Loucy (cell line): ENCODE measurements around the gene MYH10.

Source experiments
- H2AFZ ChIP-seq: fragments of 200-600 bp; sonication (generic); 2 replicates; pipeline ENCODE4 v1.6.0; 2016; ENCODE audit warnings: antibody characterized with exemption, mild to moderate bottlenecking, low read length, moderate library complexity
- H3F3A ChIP-seq: fragments of 200-600 bp; 2 replicates; pipeline ENCODE4 v1.6.0; 2016; ENCODE audit warnings: antibody characterized with exemption, low read depth, mild to moderate bottlenecking
- H3K27me3 ChIP-seq: fragments of 200-600 bp; sonication (generic); 2 replicates; pipeline ENCODE4 v1.6.1; 2014; ENCODE audit warnings: low read length, mild to moderate bottlenecking; ENCODE audit not compliant: insufficient read depth, poor library complexity, severe bottlenecking
- H3K36me3 ChIP-seq: fragments of 200-600 bp; sonication (generic); 2 replicates; pipeline ENCODE4 v1.6.1; 2016; ENCODE audit warnings: low read length; ENCODE audit not compliant: insufficient read depth
- H3K4me1 ChIP-seq: fragments of 200-600 bp; sonication (generic); 2 replicates; pipeline ENCODE4 v1.5.1; 2014; ENCODE audit warnings: low read length, mild to moderate bottlenecking; ENCODE audit not compliant: insufficient read depth, poor library complexity, severe bottlenecking
- H3K4me2 ChIP-seq: fragments of 200-600 bp; sonication (generic); 2 replicates; pipeline ENCODE4 v1.6.0; 2014; ENCODE audit warnings: antibody characterized with exemption, low read length, low read depth, mild to moderate bottlenecking; ENCODE audit not compliant: poor library complexity, severe bottlenecking
- H3K4me3 ChIP-seq: fragments of 200-600 bp; sonication (generic); 2 replicates; pipeline ENCODE4 v1.5.1; 2014; ENCODE audit warnings: low read length, mild to moderate bottlenecking, mixed read lengths; ENCODE audit not compliant: poor library complexity, severe bottlenecking
- H3K79me2 ChIP-seq: fragments of 200-600 bp; sonication (generic); 2 replicates; pipeline ENCODE4 v1.6.1; 2014; ENCODE audit warnings: low read length; ENCODE audit not compliant: insufficient read depth
- H3K9ac ChIP-seq: fragments of 200-600 bp; sonication (generic); 2 replicates; pipeline ENCODE4 v1.6.0; 2014; ENCODE audit warnings: mild to moderate bottlenecking, low read depth, low read length, moderate library complexity; ENCODE audit not compliant: poor library complexity, severe bottlenecking
- H3K9me2 ChIP-seq: fragments of 200-600 bp; sonication (generic); replicated peaks from 2 replicates; pipeline ENCODE4 v1.6.1; 2016; ENCODE audit warnings: low read depth, low read length, mixed read lengths
- H3K9me3 ChIP-seq: fragments of 200-600 bp; sonication (generic); 2 replicates; pipeline ENCODE4 v1.6.1; 2014; ENCODE audit warnings: mild to moderate bottlenecking, antibody characterized with exemption, low read length, low read depth; ENCODE audit not compliant: insufficient read depth
- H4K20me1 ChIP-seq: fragments of 200-600 bp; sonication (generic); 2 replicates; pipeline ENCODE4 v1.6.0; 2014; ENCODE audit warnings: antibody characterized with exemption, low read length, mild to moderate bottlenecking; ENCODE audit not compliant: insufficient read depth, poor library complexity, severe bottlenecking
- EZH2phosphoT487 ChIP-seq: fragments of 200-600 bp; IDR thresholded peaks from 2 replicates; pipeline ENCODE4 v1.6.1; 2018; ENCODE audit warnings: antibody characterized with exemption, mild to moderate bottlenecking, moderate library complexity, borderline replicate concordance
- TF ChIP-seq, protein P1 (sequence below): fragments of 200-600 bp; sonication (generic); conservative IDR thresholded peaks from 2 replicates; pipeline ENCODE4 v1.5.1; 2014; ENCODE audit warnings: mild to moderate bottlenecking, antibody characterized with exemption, low read length

MYH10 gene

DNA sequence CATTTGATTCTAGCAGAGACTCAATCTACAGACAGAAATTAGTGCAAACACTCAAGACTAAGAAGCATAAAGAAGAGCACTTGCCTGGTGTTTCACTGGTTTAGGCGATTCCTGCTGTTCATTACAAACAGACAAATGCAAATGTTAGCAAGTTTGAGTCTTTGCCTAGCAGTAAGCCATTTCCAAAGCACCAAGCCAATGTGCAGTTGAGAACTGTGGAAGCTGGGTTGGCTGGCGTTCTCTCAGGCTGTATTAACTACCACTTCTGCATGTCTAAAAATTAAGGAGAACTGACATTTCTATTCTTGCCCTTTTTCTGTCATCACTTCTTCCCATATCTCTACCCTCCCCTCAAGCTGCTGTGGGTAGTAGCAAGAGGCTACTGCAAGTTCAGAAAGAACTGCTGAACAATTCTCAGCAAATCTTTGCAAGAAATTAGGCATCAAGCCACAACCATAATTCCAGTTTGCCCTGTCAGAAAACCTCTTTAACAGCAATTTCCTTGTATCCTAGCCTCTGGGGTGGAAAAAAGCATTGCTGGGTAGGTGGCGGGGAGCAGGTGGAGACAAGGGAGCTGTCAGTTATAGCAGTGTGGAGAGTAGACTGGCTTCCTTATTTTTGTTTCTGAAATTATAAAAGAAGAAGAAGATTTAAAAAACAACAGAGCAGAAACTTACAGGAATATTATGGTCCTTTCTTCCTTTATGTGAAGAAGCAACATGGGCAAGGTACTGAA lies 53.8 kb downstream of the MYH10 start:
- H3K9me3 ChIP-seq: no peaks in the 10 kb centered on the region
- no peaks in the 10 kb centered on the region for H3F3A ChIP-seq
- peaks cover 56% of the 10 kb centered on the region for H3K36me3 ChIP-seq
- H3K4me3 ChIP-seq: no peak overlapping the region
- H3K27me3 ChIP-seq: no peaks in the 10 kb centered on the region
- no peak for TF ChIP-seq EZH2phosphoT487
- TF ChIP-seq, protein P1, sequence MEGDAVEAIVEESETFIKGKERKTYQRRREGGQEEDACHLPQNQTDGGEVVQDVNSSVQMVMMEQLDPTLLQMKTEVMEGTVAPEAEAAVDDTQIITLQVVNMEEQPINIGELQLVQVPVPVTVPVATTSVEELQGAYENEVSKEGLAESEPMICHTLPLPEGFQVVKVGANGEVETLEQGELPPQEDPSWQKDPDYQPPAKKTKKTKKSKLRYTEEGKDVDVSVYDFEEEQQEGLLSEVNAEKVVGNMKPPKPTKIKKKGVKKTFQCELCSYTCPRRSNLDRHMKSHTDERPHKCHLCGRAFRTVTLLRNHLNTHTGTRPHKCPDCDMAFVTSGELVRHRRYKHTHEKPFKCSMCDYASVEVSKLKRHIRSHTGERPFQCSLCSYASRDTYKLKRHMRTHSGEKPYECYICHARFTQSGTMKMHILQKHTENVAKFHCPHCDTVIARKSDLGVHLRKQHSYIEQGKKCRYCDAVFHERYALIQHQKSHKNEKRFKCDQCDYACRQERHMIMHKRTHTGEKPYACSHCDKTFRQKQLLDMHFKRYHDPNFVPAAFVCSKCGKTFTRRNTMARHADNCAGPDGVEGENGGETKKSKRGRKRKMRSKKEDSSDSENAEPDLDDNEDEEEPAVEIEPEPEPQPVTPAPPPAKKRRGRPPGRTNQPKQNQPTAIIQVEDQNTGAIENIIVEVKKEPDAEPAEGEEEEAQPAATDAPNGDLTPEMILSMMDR: no peak
- H3K9me2 ChIP-seq: no peaks in the 10 kb centered on the region
- H3K9ac ChIP-seq: no peak overlapping the region
- no peaks in the 10 kb centered on the region for H3K79me2 ChIP-seq
- H3K4me2 ChIP-seq: no peak overlapping the region
- H2AFZ ChIP-seq: no peak overlapping the region
- no peaks in the 10 kb centered on the region for H3K4me1 ChIP-seq
- peaks cover 5% of the 10 kb centered on the region for H4K20me1 ChIP-seq

DNA sequence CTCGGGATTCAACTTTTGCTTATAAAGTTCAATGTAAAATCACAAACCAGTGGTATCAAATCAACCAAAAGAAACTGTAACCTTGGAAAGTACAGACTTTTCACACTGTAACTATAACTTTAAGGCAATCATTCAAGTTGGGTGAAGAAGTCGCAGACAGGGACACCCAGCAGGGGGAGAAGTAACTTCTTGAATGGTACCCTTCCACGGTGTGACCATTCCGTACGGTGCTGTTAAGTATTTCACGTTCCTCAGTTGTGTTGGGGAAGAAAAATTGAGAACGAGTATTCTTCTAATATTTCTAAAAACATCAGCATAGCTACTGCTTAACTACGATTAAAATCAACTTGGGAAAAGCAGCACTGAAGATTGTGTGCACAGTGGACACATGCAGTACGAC lies 55.8 kb downstream of the MYH10 start:
- H3K9me2 ChIP-seq: no peaks in the 10 kb centered on the region
- peaks cover 64% of the 10 kb centered on the region for H3K36me3 ChIP-seq
- TF ChIP-seq, protein P1: peak; percentile 37
- no peak for TF ChIP-seq EZH2phosphoT487
- H3F3A ChIP-seq: no peaks in the 10 kb centered on the region
- no peak overlapping the region for H2AFZ ChIP-seq
- H3K4me3 ChIP-seq: no peak overlapping the region
- no peaks in the 10 kb centered on the region for H3K27me3 ChIP-seq
- no peaks in the 10 kb centered on the region for H3K4me1 ChIP-seq
- peaks cover 5% of the 10 kb centered on the region for H4K20me1 ChIP-seq
- H3K4me2 ChIP-seq: no peak overlapping the region
- H3K9ac ChIP-seq: no peak overlapping the region
- H3K9me3 ChIP-seq: no peaks in the 10 kb centered on the region
- H3K79me2 ChIP-seq: no peaks in the 10 kb centered on the region

DNA sequence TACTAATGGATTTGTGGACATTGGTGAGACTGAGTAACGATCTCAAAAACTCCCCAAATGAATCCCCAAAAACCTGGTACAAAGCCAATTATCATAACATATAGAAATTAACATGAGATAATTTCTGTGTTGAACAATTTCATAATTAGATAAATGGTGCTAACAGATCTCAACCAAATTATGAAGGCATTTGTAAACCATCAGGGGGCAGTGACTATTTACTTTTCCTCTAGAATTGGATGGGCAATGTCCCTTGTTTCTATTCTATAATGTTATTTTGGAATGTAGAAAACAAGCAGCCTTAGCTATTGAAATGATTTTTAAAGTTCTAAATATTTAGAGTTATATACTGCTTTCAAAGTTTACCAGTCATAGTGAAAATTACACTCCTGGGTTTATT lies 57.8 kb downstream of the MYH10 start:
- H3K9me2 ChIP-seq: no peaks in the 10 kb centered on the region

More for the DNA sequence above, 57.8 kb downstream of the MYH10 start:
- H3K27me3 ChIP-seq: no peaks in the 10 kb centered on the region
- no peak overlapping the region for H3K9ac ChIP-seq
- H3K4me2 ChIP-seq: no peak overlapping the region
- H3K4me1 ChIP-seq: no peaks in the 10 kb centered on the region
- H3K4me3 ChIP-seq: no peak overlapping the region
- no peaks in the 10 kb centered on the region for H3F3A ChIP-seq
- H2AFZ ChIP-seq: no peak overlapping the region
- peaks cover 78% of the 10 kb centered on the region for H3K36me3 ChIP-seq
- H4K20me1 ChIP-seq: peaks cover 5% of the 10 kb centered on the region
- no peaks in the 10 kb centered on the region for H3K9me3 ChIP-seq
- no peaks in the 10 kb centered on the region for H3K79me2 ChIP-seq
- TF ChIP-seq EZH2phosphoT487: no peak
- TF ChIP-seq, protein P1: peak; percentile 59
